ENCODE data around the gene ST6GALNAC5. TPM values are rescaled to one million over a fixed set of nuclear protein-coding genes. Genes with fewer than 3 reads are reported as not detected.

ST6GALNAC5 gene
- total and polyA plus RNA-seq, 2 experiments from 2014 or later: 4.1 to 19.2 TPM

DNA sequence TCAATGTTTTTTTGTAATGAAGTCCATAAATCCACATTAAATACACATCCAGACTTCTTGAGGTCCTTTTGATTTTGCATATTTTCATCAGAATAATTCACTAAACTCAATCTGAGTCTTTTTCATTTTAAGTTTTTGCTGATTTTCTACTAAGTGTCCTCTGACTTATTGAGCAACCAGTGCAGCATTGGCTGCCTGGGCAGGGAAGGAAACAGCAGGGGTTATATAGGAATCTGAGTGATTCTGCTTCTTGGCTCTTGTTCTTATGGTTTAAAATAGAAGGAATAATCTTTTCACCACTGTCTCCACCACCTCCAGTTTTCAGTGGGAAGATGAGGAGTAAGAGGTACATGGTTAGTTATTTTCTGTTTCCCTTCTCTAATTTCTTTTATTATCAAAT, 88.4 kb downstream of the ST6GALNAC5 start:
- Histone ChIP-seq H3K27ac (ENCODE audit: low read depth) (no peak overlapping the region), H3K79me2 (replicated peaks; ENCODE audit: insufficient read depth) (no peaks in the 10 kb centered on the region), H3K36me3 (ENCODE audit: insufficient read depth) (no peaks in the 10 kb centered on the region), H3F3A (replicated peaks; ENCODE audit: low read depth) (no peaks in the 10 kb centered on the region), H3K4me3 (no peak overlapping the region), H3K9me2 (ENCODE audit: insufficient read depth) (no peaks in the 10 kb centered on the region; the same call in 1 of the 2 replicates), H2AFZ (no peak overlapping the region), H3K27me3 (ENCODE audit: insufficient read depth) (no peaks in the 10 kb centered on the region), H3K4me2 (no peak overlapping the region), H4K20me1 (replicated peaks; ENCODE audit: insufficient read depth) (no peaks in the 10 kb centered on the region; the same call in 1 of the 2 replicates), H3K4me1 (ENCODE audit: insufficient read depth) (peaks cover 12% of the 10 kb centered on the region)
- DNase-seq (ENCODE audit: low spot score) (no peak), ATAC-seq (no peak)
- peaks cover 22% of the 10 kb centered on the region for H3K4me1 Mint-ChIP-seq
- H3K36me3 Mint-ChIP-seq (ENCODE audit: low read depth): no peaks in the 10 kb centered on the region
- no peak overlapping the region for H3K27ac Mint-ChIP-seq
- TF ChIP-seq CREB1 (CRISPR knock-in tag; IDR thresholded peaks at IDR 0.05; ENCODE audit: low read depth): no peak
- no peak for TF ChIP-seq STAT1 (IDR thresholded peaks at IDR 0.05; ENCODE audit: unreplicated experiment)
- TF ChIP-seq NANOG (IDR thresholded peaks at IDR 0.05; ENCODE audit: borderline replicate concordance): no peak
- no peak for TF ChIP-seq POLR2AphosphoS5 (IDR thresholded peaks at IDR 0.05; ENCODE audit: low read depth)
- H3K9me3 Mint-ChIP-seq: no peaks in the 10 kb centered on the region
- no peak overlapping the region for H3K4me3 Mint-ChIP-seq
- H3K27me3 Mint-ChIP-seq (ENCODE audit: insufficient read depth, low read depth, poor library complexity): peaks cover 2% of the 10 kb centered on the region

GRCh38 chr1:76957961-76958360, 90.7 kb downstream of the ST6GALNAC5 start:
- ATAC-seq (no peak), DNase-seq (ENCODE audit: low spot score) (no peak)
- Histone ChIP-seq H3K4me1 (ENCODE audit: insufficient read depth) (peaks cover 13% of the 10 kb centered on the region), H3K9me2 (ENCODE audit: insufficient read depth) (no peaks in the 10 kb centered on the region; the same call in 1 of the 2 replicates), H3F3A (replicated peaks; ENCODE audit: low read depth) (no peaks in the 10 kb centered on the region), H4K20me1 (replicated peaks; ENCODE audit: insufficient read depth) (no peaks in the 10 kb centered on the region; the same call in 1 of the 2 replicates), H3K79me2 (replicated peaks; ENCODE audit: insufficient read depth) (no peaks in the 10 kb centered on the region), H3K36me3 (ENCODE audit: insufficient read depth) (no peaks in the 10 kb centered on the region), H3K4me3 (no peak overlapping the region), H3K27ac (ENCODE audit: low read depth) (no peak overlapping the region), H3K4me2 (no peak overlapping the region), H2AFZ (no peak overlapping the region), H3K27me3 (ENCODE audit: insufficient read depth) (no peaks in the 10 kb centered on the region)
- no peak overlapping the region for H3K27ac Mint-ChIP-seq
- no peak overlapping the region for H3K4me3 Mint-ChIP-seq
- no peaks in the 10 kb centered on the region for H3K9me3 Mint-ChIP-seq
- peaks cover 37% of the 10 kb centered on the region for H3K4me1 Mint-ChIP-seq
- peaks cover 2% of the 10 kb centered on the region for H3K27me3 Mint-ChIP-seq (ENCODE audit: insufficient read depth, low read depth, poor library complexity)
- H3K36me3 Mint-ChIP-seq (ENCODE audit: low read depth): no peaks in the 10 kb centered on the region
- no peak for TF ChIP-seq CTCF (conservative IDR thresholded peaks at IDR 0.05; ENCODE audit: low read depth in 2 of 2)
- no peak for TF ChIP-seq ZNF114 (CRISPR knock-in tag; IDR thresholded peaks at IDR 0.05)
- TF ChIP-seq ETS1 (IDR thresholded peaks at IDR 0.05): no peak
- TF ChIP-seq STAT1 (IDR thresholded peaks at IDR 0.05; ENCODE audit: unreplicated experiment): no peak
- TF ChIP-seq EZH2 (IDR thresholded peaks at IDR 0.05; ENCODE audit: low read depth, unreplicated experiment): no peak
- no peak for TF ChIP-seq JUNB (IDR thresholded peaks at IDR 0.05; ENCODE audit: unreplicated experiment)
- TF ChIP-seq, protein P1, sequence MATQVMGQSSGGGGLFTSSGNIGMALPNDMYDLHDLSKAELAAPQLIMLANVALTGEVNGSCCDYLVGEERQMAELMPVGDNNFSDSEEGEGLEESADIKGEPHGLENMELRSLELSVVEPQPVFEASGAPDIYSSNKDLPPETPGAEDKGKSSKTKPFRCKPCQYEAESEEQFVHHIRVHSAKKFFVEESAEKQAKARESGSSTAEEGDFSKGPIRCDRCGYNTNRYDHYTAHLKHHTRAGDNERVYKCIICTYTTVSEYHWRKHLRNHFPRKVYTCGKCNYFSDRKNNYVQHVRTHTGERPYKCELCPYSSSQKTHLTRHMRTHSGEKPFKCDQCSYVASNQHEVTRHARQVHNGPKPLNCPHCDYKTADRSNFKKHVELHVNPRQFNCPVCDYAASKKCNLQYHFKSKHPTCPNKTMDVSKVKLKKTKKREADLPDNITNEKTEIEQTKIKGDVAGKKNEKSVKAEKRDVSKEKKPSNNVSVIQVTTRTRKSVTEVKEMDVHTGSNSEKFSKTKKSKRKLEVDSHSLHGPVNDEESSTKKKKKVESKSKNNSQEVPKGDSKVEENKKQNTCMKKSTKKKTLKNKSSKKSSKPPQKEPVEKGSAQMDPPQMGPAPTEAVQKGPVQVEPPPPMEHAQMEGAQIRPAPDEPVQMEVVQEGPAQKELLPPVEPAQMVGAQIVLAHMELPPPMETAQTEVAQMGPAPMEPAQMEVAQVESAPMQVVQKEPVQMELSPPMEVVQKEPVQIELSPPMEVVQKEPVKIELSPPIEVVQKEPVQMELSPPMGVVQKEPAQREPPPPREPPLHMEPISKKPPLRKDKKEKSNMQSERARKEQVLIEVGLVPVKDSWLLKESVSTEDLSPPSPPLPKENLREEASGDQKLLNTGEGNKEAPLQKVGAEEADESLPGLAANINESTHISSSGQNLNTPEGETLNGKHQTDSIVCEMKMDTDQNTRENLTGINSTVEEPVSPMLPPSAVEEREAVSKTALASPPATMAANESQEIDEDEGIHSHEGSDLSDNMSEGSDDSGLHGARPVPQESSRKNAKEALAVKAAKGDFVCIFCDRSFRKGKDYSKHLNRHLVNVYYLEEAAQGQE (IDR thresholded peaks at IDR 0.05; ENCODE audit: unreplicated experiment): no peak
